ENCODE results near the gene NIPBL. TPM values are rescaled to one million over a fixed set of nuclear protein-coding genes. Genes with fewer than 3 reads are reported as not detected.

Gene NIPBL
- total and polyA plus RNA-seq, 2 donors (not counting 1 experiment from before 2014, with no cell fraction given), result 30.8 to 34.2 TPM

- Histone ChIP-seq H3K36me3 (ENCODE audit: control insufficient read depth, insufficient read depth, low read length) (peaks cover 2% of the 10 kb centered on the region), H3K9me3 (ENCODE audit: control insufficient read depth, insufficient read depth, low read depth, low read length) (no peaks in the 10 kb centered on the region), H3K79me2 (ENCODE audit: control insufficient read depth, insufficient read depth, low read length) (peaks cover 89% of the 10 kb centered on the region), H4K20me1 (ENCODE audit: control insufficient read depth, extremely low read depth, insufficient read depth, low read length) (no peaks in the 10 kb centered on the region), H3K4me2 (ENCODE audit: extremely low read depth, insufficient read depth, low read length) (no peak overlapping the region), H3K27me3 (ENCODE audit: control insufficient read depth, insufficient read depth, low read length) (no peaks in the 10 kb centered on the region), H3K4me1 (ENCODE audit: control insufficient read depth, extremely low read depth, insufficient read depth, low read length) (no peaks in the 10 kb centered on the region), H3K9ac (ENCODE audit: insufficient read depth, low read length) (no peak overlapping the region), H3K27ac (ENCODE audit: insufficient read depth, low read length) (no peak overlapping the region), H3K4me3 (replicated peaks in 1 of 4; ENCODE audit: control extremely low read depth in 1 of 4, insufficient read depth in 1 of 4, low read depth in 3 of 4, low read length in 4 of 4) (no peak overlapping the region), H2AFZ (ENCODE audit: low read length) (no peak overlapping the region)
- TF ChIP-seq CTCF (conservative IDR thresholded peaks at IDR 0.05 in 1 of 2, IDR thresholded peaks at IDR 0.05 in 1 of 2; ENCODE audit: low read depth in 1 of 2, low read length in 2 of 2) (no peak), EZH2 (IDR thresholded peaks at IDR 0.05; ENCODE audit: low read length, missing control alignments) (no peak)
- DNase-seq (ENCODE audit: low read depth in 2 of 2), result no peak
Observed at GRCh38 chr5:36886791-36887190, 10.2 kb downstream of the NIPBL start.

GRCh38 chr5:36887532-36887931 lies 11.0 kb downstream of the NIPBL start:
- no peaks in the 10 kb centered on the region for H4K20me1 ChIP-seq (ENCODE audit: control insufficient read depth, extremely low read depth, insufficient read depth, low read length)
- H3K4me2 ChIP-seq (ENCODE audit: extremely low read depth, insufficient read depth, low read length), result no peak overlapping the region
- H3K4me1 ChIP-seq (ENCODE audit: control insufficient read depth, extremely low read depth, insufficient read depth, low read length), result no peaks in the 10 kb centered on the region
- H3K79me2 ChIP-seq (ENCODE audit: control insufficient read depth, insufficient read depth, low read length), result peaks cover 84% of the 10 kb centered on the region
- H3K27me3 ChIP-seq (ENCODE audit: control insufficient read depth, insufficient read depth, low read length), result no peaks in the 10 kb centered on the region
- DNase-seq (ENCODE audit: low read depth in 2 of 2), result no peak
- TF ChIP-seq CTCF (conservative IDR thresholded peaks at IDR 0.05 in 1 of 2, IDR thresholded peaks at IDR 0.05 in 1 of 2; ENCODE audit: low read depth in 1 of 2, low read length in 2 of 2), result no peak
- TF ChIP-seq EZH2 (IDR thresholded peaks at IDR 0.05; ENCODE audit: low read length, missing control alignments), result no peak
- no peak overlapping the region for H3K27ac ChIP-seq (ENCODE audit: insufficient read depth, low read length)
- H2AFZ ChIP-seq (ENCODE audit: low read length), result no peak overlapping the region
- H3K9me3 ChIP-seq (ENCODE audit: control insufficient read depth, insufficient read depth, low read depth, low read length), result no peaks in the 10 kb centered on the region
- H3K4me3 ChIP-seq (replicated peaks in 1 of 4; ENCODE audit: control extremely low read depth in 1 of 4, insufficient read depth in 1 of 4, low read depth in 3 of 4, low read length in 4 of 4), result no peak overlapping the region
- H3K36me3 ChIP-seq (ENCODE audit: control insufficient read depth, insufficient read depth, low read length), result peaks cover 2% of the 10 kb centered on the region
- no peak overlapping the region for H3K9ac ChIP-seq (ENCODE audit: insufficient read depth, low read length)

GRCh38 chr5:36888303-36888702 lies 11.7 kb downstream of the NIPBL start:
- Histone ChIP-seq H3K4me1 (ENCODE audit: control insufficient read depth, extremely low read depth, insufficient read depth, low read length) (no peaks in the 10 kb centered on the region), H3K27me3 (ENCODE audit: control insufficient read depth, insufficient read depth, low read length) (no peaks in the 10 kb centered on the region), H3K4me2 (ENCODE audit: extremely low read depth, insufficient read depth, low read length) (no peak overlapping the region), H2AFZ (ENCODE audit: low read length) (no peak overlapping the region), H3K9me3 (ENCODE audit: control insufficient read depth, insufficient read depth, low read depth, low read length) (no peaks in the 10 kb centered on the region), H3K4me3 (replicated peaks in 1 of 4; ENCODE audit: control extremely low read depth in 1 of 4, insufficient read depth in 1 of 4, low read depth in 3 of 4, low read length in 4 of 4) (no peak overlapping the region), H3K79me2 (ENCODE audit: control insufficient read depth, insufficient read depth, low read length) (peaks cover 79% of the 10 kb centered on the region), H3K36me3 (ENCODE audit: control insufficient read depth, insufficient read depth, low read length) (peaks cover 2% of the 10 kb centered on the region), H3K9ac (ENCODE audit: insufficient read depth, low read length) (no peak overlapping the region), H4K20me1 (ENCODE audit: control insufficient read depth, extremely low read depth, insufficient read depth, low read length) (no peaks in the 10 kb centered on the region), H3K27ac (ENCODE audit: insufficient read depth, low read length) (no peak overlapping the region)
- no peak for DNase-seq (ENCODE audit: low read depth in 2 of 2)
- TF ChIP-seq CTCF (conservative IDR thresholded peaks at IDR 0.05 in 1 of 2, IDR thresholded peaks at IDR 0.05 in 1 of 2; ENCODE audit: low read depth in 1 of 2, low read length in 2 of 2), result no peak
- TF ChIP-seq EZH2 (IDR thresholded peaks at IDR 0.05; ENCODE audit: low read length, missing control alignments), result no peak
